Brain microvascular endothelial cell (primary cell): ENCODE data around the gene NTN1.

Experiments
- DNase-seq: peaks from one replicate; pipeline ENCODE4 v3.0.0-alpha.2; 2020
- H3K27ac ChIP-seq: fragments of 250-450 bp; sonication (Bioruptor Pico); 2 replicates; pipeline ENCODE4 v1.5.1; 2020; ENCODE audit warnings: mild to moderate bottlenecking, moderate library complexity
- H3K27me3 ChIP-seq: fragments of 250-450 bp; sonication (Bioruptor Pico); replicated peaks from 2 replicates; pipeline ENCODE4 v1.5.1; 2020; ENCODE audit warnings: mild to moderate bottlenecking
- H3K36me3 ChIP-seq: fragments of 250-450 bp; sonication (Bioruptor Pico); replicated peaks from 2 replicates; pipeline ENCODE4 v1.5.1; 2020; ENCODE audit warnings: mild to moderate bottlenecking
- H3K4me3 ChIP-seq: 2 replicates; pipeline ENCODE4 v1.5.1; 2011; ENCODE audit warnings: low read depth, mild to moderate bottlenecking, control low read depth, low read length, moderate library complexity
- in situ Hi-C: cut with HindIII; loops from 2 replicates; pipeline ENCODE4 v1.10.0; 2017; ENCODE audit warnings: low sequenced_read_pairs, low pct_ligation_motif_present
- TF ChIP-seq, protein P1 (sequence below): IDR thresholded peaks from 2 replicates; pipeline ENCODE4 v1.5.1; 2011; ENCODE audit warnings: low read depth, mild to moderate bottlenecking, moderate library complexity, low read length, control low read depth, inconsistent platforms; ENCODE audit errors: missing control alignments

The NTN1 gene

DNA sequence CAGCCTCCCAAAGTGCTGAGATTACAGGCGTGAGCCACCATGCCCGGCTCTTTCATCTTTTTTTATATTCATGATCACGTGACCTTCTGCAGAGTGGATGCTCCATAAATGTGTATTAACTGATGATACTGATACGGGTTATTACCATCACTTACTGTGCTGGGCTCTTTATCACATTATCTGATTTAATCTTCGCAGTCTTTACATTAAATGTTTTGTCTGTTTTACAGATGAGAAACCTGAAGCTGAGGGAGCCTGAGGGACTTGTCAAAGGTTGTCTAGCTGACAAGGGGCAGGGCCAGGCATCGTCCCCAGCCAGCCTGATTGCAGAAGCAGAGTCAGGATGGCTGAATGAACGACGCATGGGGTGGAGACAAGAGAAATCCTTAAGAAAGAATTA, 104.4 kb downstream of the NTN1 start:
- in situ Hi-C loops = no loop called here
- no peaks in the 10 kb centered on the region for H3K36me3 ChIP-seq
- TF ChIP-seq, protein P1, sequence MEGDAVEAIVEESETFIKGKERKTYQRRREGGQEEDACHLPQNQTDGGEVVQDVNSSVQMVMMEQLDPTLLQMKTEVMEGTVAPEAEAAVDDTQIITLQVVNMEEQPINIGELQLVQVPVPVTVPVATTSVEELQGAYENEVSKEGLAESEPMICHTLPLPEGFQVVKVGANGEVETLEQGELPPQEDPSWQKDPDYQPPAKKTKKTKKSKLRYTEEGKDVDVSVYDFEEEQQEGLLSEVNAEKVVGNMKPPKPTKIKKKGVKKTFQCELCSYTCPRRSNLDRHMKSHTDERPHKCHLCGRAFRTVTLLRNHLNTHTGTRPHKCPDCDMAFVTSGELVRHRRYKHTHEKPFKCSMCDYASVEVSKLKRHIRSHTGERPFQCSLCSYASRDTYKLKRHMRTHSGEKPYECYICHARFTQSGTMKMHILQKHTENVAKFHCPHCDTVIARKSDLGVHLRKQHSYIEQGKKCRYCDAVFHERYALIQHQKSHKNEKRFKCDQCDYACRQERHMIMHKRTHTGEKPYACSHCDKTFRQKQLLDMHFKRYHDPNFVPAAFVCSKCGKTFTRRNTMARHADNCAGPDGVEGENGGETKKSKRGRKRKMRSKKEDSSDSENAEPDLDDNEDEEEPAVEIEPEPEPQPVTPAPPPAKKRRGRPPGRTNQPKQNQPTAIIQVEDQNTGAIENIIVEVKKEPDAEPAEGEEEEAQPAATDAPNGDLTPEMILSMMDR = no peak
- no peaks in the 10 kb centered on the region for H3K27me3 ChIP-seq
- no peak overlapping the region for H3K4me3 ChIP-seq
- H3K27ac ChIP-seq = no peak overlapping the region
- no peak for DNase-seq

DNA sequence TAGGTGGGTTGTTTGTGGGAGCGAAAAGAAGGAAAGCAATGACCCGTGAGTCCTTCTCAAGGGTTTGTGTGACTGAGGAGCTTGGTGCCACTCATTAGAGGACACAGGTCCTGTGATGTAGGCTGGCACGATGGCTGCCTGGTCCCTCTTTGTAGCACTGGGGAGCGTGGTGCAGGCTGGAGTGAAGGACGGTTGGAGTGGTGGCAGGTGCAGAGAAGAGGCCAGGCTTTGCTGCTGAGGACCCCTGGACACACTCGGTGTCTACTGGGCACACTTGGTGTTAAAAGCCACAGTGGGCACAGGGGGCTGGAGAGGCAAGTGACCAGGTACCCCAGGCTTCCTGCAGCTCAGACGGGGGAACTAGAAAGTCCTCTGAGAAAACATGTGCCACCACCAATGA, 106.0 kb downstream of the NTN1 start:
- H3K27me3 ChIP-seq = no peaks in the 10 kb centered on the region
- TF ChIP-seq, protein P1 = no peak
- in situ Hi-C loops = no loop called here
- no peaks in the 10 kb centered on the region for H3K36me3 ChIP-seq
- H3K4me3 ChIP-seq = no peak overlapping the region
- no peak for DNase-seq
- no peak overlapping the region for H3K27ac ChIP-seq

DNA sequence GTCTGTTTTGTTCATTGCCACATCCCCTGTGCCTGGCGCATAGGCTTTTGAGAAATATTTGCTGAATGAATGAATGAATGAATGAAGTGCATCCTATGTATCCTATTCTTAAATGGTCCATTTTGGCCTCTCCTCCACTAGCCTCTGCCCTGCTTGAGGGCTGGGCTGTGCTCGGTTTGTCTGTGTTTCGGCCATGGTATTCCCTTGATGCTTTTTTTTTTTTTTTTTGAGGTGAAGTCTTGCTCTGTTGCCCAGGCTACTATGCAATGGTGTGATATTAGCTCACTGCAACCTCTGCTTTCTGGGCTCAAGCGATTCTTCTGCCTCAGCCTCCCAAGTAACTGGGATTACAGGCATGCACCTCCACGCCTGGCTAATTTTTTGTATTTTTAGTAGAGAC, 110.1 kb downstream of the NTN1 start:
- TF ChIP-seq, protein P1 = no peak
- no peak overlapping the region for H3K4me3 ChIP-seq
- H3K27me3 ChIP-seq = no peaks in the 10 kb centered on the region
- no peak overlapping the region for H3K27ac ChIP-seq
- no peak for DNase-seq
- in situ Hi-C loops = no loop called here
- H3K36me3 ChIP-seq = no peaks in the 10 kb centered on the region

DNA sequence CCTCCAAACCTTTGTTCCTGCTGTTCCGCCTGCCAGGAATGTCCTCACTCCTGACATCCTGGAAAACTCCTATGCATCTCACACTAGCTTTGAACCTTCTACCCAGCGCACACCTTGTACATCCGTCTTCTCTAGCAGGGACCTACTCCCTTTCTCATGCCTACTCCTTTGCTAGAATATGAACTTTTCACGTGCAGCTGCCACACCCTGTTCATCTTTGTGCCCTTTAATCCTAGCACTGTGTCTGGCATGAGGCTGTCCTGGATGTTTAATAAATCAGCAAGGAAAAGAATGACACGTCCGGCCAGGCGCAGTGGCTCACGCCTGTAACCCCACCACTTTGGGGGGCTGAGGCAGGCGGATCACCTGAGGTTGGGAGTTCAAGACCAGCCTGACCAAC, 111.0 kb downstream of the NTN1 start:
- Histone ChIP-seq H3K27me3 (no peaks in the 10 kb centered on the region), H3K4me3 (no peak overlapping the region), H3K27ac (no peak overlapping the region), H3K36me3 (no peaks in the 10 kb centered on the region)
- TF ChIP-seq, protein P1 = no peak
- no peak for DNase-seq
- in situ Hi-C loops = no loop called here

DNA sequence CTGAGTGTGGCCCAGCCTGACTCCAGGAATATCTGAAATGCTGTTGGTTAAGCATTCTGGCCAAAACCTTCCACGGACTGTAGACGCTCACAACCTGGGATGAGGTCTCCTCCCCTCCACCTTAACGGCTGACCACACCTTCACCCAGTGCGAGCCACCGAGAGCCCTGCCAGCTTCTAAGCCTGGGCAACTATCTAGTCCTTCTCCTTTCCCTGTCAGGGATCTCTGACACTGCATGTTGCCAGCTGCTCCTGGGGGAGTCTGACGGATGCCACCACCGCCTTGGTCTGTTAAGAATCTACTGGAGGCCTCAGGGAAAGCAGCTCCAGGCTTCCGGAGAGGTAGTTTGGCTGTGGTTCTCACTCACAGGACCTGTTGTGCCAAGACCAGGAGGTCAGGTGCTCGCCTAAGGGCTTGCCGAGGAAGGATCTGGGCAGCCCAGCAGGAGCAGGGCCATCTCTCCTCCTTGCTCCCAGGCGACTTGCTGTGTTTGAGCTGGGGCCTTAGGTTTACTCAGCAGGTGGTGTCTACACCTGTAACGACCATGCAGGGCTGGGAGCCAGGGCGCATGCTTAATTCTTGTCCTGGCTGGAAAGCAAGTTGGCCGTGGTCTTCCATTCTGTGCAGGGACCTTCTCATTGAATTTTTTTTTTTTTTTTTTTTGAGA, 111.8 kb downstream of the NTN1 start:
- no peaks in the 10 kb centered on the region for H3K27me3 ChIP-seq
- TF ChIP-seq, protein P1 = no peak
- H3K27ac ChIP-seq = no peak overlapping the region
- no peaks in the 10 kb centered on the region for H3K36me3 ChIP-seq
- no peak for DNase-seq
- no peak overlapping the region for H3K4me3 ChIP-seq
- in situ Hi-C loops = no loop called here

DNA sequence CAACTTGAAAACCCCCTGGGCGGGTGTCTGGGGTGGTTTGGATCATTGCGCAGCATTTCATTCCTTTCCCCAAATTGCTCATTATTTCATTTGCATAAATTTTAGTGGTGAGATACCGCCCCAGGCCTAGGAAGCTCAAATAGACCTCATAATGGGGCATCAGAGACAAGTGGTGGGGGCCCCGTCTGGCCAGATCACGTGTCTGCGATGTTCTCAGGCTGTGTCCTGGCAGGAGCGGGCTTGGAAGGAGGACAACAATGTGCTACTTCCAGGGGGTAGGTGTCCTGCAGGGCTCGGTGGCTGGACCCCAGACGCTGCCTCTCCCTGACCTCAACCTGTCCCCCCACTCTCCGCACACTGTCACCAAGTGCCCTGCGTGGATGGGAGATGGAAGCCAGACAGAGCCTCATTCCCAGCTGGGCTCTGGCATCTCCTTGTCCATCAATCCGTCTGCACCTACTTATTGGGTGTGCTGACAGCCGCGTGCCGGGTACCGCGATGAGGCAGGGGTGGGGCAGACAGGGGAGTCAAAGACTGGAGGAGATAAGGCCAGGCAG, 116.9 kb downstream of the NTN1 start:
- H3K4me3 ChIP-seq = no peak overlapping the region
- TF ChIP-seq, protein P1 = no peak
- no peak for DNase-seq
- no peak overlapping the region for H3K27ac ChIP-seq
- H3K36me3 ChIP-seq = no peaks in the 10 kb centered on the region
- no peaks in the 10 kb centered on the region for H3K27me3 ChIP-seq
- in situ Hi-C loops = no loop called here
